HG02763 (cell line): Measurements from ENCODE around the gene NELL1.

Source experiments
- ATAC-seq: cut with Tn5 transposase; IDR thresholded peaks from one replicate; pipeline ENCODE4 v1.9.1; 2021; ENCODE audit warnings: mild to moderate bottlenecking, moderate library complexity; ENCODE audit not compliant: unreplicated experiment

The NELL1 gene

DNA sequence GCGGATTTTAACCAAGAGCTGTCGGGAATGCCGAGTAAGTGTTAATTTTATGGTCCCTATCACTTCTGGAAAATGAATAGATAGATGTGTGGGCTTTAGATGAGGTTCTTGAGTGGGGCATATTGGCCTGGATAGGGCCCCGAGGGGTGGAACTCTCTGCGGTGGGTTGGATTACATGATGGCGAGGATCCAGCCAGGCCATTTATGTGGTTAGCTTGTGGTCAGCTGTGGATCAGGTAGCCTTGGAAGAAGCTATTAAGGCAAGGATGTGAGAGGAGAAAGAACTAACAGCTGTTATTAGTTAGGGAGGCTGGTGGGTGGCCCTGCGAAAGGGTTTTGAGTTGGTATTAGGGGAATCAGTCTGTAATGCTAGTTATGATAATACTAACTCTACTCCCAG, 268.4 kb downstream of the NELL1 start:
- ATAC-seq, result no peak

GRCh38 chr11:20949585-20949984, 280.2 kb downstream of the NELL1 start:
- no peak for ATAC-seq

- ATAC-seq, result no peak
Measured at GRCh38 chr11:20962581-20962980, 293.2 kb downstream of the NELL1 start.

- no peak for ATAC-seq
Measured at GRCh38 chr11:20963596-20963995, 294.2 kb downstream of the NELL1 start.

- no peak for ATAC-seq
Measured at GRCh38 chr11:20964985-20965384, 295.6 kb downstream of the NELL1 start.

GRCh38 chr11:20966489-20966888, 297.1 kb downstream of the NELL1 start:
- ATAC-seq, result no peak

- ATAC-seq, result no peak
Measured at GRCh38 chr11:20973940-20974559, 304.7 kb downstream of the NELL1 start.

- no peak for ATAC-seq
Measured at GRCh38 chr11:20980736-20981135, 311.4 kb downstream of the NELL1 start.

- ATAC-seq, result no peak
Measured at GRCh38 chr11:20990447-20990846, 321.1 kb downstream of the NELL1 start.

DNA sequence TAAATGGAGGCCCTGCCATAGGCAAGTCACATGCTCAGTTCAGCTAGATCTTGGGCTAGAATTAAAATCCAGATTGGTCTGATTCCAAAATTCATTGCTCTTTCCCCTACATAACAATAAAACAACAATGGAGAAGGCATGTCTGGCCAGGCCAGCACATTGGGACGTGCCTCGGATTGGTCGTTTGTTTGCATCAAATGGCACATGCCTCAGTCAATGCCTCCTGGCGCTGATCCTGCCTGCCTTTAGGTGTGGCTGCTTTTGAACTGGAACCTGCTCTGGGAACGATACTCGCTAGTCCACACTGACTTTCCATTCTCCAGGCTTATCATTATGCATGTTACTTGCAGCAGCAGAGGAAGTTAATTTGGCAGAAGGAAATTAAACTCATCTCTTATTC, 322.1 kb downstream of the NELL1 start:
- ATAC-seq, result no peak

GRCh38 chr11:21007297-21007696, 337.9 kb downstream of the NELL1 start:
- no peak for ATAC-seq

GRCh38 chr11:21018248-21018647, 348.9 kb downstream of the NELL1 start:
- ATAC-seq, result no peak

GRCh38 chr11:21026685-21027084, 357.3 kb downstream of the NELL1 start:
- no peak for ATAC-seq

GRCh38 chr11:21037850-21038249, 368.5 kb downstream of the NELL1 start:
- no peak for ATAC-seq

DNA sequence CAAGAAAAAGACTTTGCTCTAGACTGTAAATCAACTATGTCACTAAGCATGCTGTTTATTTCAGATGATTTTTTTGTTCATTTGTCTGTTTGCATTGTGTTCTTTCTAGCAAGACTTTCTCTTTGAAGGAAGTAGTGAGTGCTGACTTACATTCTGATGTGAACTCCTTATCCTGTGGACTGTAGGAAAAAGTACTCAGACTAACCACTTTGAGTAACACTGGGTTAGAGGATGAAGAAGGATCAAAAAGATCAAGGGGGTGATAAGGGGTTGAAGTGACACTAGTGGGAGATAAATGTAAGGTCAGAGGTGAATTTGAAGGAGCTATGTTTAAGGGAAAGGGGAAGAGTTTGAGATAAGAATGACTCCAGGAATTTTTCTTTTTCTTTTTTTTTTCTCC, 369.4 kb downstream of the NELL1 start:
- ATAC-seq, result no peak

GRCh38 chr11:21040630-21041029, 371.2 kb downstream of the NELL1 start:
- no peak for ATAC-seq

DNA sequence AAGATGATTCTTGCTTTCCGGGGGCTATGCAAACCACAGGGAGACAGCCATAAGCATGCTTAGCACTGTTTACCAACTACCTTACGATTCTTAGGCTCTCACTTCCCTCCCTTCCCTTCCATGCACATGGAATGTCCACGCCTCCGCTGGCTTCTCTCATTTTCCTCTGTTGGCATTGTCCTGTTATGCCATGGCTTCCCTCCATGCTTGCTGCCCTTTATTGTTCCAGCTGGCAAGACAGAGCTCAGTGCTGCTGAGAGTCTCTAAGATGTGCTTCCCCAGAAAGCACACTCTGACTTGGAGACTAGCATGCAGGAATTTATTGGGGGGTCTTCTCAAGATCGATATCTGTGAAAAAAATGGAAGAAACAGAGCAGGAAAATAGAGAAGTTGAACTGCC, 379.2 kb downstream of the NELL1 start:
- ATAC-seq, result no peak

GRCh38 chr11:21053466-21053865, 384.1 kb downstream of the NELL1 start:
- no peak for ATAC-seq

DNA sequence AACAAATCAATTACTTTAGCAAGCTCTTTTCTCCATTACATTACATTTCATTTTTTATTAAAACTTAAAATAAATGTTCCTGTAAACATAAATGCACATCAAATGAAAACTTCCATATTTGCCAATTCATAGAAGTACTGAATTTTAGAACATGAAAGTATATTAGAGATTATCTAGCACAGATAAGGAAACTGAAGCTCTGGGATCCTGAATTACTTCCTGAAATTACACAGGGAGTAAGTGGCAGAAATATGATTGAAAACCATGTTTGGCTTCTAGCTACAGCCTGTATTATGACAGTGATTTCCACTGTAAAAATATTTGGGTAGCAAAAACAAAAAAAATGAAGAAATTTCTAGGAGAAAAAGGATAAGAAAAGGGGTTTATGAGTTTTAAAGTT, 387.3 kb downstream of the NELL1 start:
- ATAC-seq, result no peak

DNA sequence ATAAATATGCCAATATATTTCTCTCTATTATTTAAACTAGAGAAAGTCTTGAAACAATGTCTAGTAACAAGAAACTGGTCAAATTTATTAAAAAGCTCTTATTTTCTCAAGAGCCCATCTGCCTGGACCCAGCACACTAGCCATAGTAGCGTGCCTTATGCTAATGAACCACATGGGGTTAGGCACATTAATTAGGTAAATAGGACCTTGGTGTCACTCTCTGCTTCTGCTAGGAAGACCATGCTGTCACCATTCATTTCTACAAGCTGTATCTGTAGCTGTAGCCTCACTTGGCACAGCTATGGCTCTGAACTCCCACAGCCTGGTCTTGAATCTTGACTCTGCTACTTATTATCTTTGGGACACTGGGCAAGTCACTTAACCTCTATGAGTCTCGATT, 390.5 kb downstream of the NELL1 start:
- ATAC-seq, result no peak

- no peak for ATAC-seq
Measured at GRCh38 chr11:21066030-21066429, 396.6 kb downstream of the NELL1 start.

GRCh38 chr11:21068886-21069285, 399.5 kb downstream of the NELL1 start:
- no peak for ATAC-seq

- no peak for ATAC-seq
Measured at GRCh38 chr11:21069909-21070308, 400.5 kb downstream of the NELL1 start.
